GM12878 (cell line): ENCODE measurements around the gene TM6SF1.

Experiments used
- EZH2 ChIP-seq: IDR thresholded peaks from 2 replicates; pipeline ENCODE4 v1.6.1; 2012; ENCODE audit warnings: low read depth, mild to moderate bottlenecking, control low read depth, inconsistent platforms, low read length, borderline replicate concordance; ENCODE audit not compliant: control insufficient read depth
- ZNF24 ChIP-seq: fragments of 450-650 bp; IDR thresholded peaks from 2 replicates; pipeline ENCODE4 v1.6.1; 2017; ENCODE audit warnings: antibody characterized with exemption, mild to moderate bottlenecking
- TF ChIP-seq, protein P1 (sequence below): IDR thresholded peaks from 2 replicates; pipeline ENCODE4 v1.6.1; 2012; ENCODE audit warnings: low read depth, low read length, improper control_type of control experiment

DNA sequence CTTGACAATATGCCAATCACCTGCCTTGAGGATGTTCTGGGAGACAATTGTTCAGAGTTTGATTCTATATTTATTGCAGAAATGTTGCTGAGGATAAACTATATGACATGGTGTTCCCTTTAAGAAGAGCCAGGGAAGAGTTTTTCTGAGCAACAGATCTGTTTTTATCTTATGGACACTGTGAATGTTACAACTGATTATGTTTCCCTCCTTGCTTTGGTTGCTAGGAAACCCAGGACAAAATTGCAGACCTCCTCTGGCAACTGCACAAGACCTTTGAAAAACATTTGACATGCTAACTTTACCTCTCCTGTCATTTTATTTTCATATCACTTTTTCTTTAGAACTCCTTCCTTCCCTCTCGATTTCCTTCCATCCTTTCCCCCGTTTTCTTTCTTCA, 8.2 kb upstream of the TM6SF1 start:
- no peak for TF ChIP-seq ZNF24
- no peak for TF ChIP-seq EZH2
- TF ChIP-seq, protein P1, sequence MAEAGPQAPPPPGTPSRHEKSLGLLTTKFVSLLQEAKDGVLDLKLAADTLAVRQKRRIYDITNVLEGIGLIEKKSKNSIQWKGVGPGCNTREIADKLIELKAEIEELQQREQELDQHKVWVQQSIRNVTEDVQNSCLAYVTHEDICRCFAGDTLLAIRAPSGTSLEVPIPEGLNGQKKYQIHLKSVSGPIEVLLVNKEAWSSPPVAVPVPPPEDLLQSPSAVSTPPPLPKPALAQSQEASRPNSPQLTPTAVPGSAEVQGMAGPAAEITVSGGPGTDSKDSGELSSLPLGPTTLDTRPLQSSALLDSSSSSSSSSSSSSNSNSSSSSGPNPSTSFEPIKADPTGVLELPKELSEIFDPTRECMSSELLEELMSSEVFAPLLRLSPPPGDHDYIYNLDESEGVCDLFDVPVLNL = no peak
